Measurements from ENCODE around the gene TAF8. TPM values are rescaled to one million over a fixed set of nuclear protein-coding genes. Genes with fewer than 3 reads are reported as not detected.

The TAF8 gene
- polyA plus RNA-seq, 1 of the 3 experiments (the other 2 are of a cell fraction), result 27.8 TPM

DNA sequence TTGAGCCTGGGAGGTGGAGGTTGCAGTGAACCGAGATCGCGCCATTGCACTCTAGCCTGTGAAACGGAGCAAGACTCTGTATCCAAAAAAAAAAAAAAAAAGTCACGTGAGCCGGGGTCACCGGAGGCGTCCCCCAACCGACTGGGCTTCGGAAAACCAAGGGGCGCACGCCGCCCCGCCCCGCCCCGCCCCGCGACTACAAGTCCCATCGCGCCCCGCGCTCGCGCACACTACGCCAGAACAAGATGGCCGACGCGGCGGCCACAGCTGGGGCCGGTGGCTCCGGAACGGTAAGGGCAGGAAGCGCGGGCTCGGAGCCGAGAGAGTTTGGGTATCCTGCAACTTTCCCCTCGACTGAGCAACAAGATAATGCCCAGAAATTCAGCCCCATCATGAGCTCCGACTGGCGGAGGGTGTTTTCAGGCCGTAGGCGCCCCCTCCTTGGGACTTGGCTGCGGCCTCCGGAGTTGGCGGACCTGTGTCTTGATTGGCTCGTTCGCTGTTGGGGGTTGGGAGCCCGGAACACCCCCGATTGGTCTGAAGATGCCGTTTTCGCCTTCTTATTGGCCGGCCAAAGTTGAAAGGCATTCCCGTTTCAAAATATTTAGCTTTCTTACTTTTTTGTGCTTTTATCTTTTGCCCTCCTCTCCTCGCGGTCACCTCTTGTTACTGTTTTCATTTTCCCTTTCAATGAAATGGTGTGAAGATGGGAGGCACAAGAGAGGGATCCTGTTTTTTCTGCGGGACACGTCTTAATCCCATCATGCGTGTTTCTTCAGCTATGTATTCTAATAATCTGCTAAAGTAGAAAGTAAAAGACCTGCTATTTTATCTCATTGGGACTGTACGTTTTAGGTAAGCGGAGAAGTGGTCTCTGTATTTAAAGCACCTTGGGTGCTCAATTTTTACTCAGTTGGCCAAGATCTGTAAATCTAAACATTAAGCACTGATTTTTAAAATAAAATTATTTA, at the start of gene TAF8 (continued):
- TF ChIP-seq, protein P1, sequence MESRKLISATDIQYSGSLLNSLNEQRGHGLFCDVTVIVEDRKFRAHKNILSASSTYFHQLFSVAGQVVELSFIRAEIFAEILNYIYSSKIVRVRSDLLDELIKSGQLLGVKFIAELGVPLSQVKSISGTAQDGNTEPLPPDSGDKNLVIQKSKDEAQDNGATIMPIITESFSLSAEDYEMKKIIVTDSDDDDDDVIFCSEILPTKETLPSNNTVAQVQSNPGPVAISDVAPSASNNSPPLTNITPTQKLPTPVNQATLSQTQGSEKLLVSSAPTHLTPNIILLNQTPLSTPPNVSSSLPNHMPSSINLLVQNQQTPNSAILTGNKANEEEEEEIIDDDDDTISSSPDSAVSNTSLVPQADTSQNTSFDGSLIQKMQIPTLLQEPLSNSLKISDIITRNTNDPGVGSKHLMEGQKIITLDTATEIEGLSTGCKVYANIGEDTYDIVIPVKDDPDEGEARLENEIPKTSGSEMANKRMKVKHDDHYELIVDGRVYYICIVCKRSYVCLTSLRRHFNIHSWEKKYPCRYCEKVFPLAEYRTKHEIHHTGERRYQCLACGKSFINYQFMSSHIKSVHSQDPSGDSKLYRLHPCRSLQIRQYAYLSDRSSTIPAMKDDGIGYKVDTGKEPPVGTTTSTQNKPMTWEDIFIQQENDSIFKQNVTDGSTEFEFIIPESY (IDR thresholded peaks at IDR 0.05; ENCODE audit: borderline replicate concordance, low read depth), result no peak
- TF ChIP-seq, protein P2, sequence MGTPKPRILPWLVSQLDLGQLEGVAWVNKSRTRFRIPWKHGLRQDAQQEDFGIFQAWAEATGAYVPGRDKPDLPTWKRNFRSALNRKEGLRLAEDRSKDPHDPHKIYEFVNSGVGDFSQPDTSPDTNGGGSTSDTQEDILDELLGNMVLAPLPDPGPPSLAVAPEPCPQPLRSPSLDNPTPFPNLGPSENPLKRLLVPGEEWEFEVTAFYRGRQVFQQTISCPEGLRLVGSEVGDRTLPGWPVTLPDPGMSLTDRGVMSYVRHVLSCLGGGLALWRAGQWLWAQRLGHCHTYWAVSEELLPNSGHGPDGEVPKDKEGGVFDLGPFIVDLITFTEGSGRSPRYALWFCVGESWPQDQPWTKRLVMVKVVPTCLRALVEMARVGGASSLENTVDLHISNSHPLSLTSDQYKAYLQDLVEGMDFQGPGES (IDR thresholded peaks at IDR 0.05; ENCODE audit: low read depth, low read length), result no peak
- TF ChIP-seq, protein P3, sequence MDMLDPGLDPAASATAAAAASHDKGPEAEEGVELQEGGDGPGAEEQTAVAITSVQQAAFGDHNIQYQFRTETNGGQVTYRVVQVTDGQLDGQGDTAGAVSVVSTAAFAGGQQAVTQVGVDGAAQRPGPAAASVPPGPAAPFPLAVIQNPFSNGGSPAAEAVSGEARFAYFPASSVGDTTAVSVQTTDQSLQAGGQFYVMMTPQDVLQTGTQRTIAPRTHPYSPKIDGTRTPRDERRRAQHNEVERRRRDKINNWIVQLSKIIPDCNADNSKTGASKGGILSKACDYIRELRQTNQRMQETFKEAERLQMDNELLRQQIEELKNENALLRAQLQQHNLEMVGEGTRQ (IDR thresholded peaks at IDR 0.05; ENCODE audit: borderline replicate concordance, low read depth, low read length), result peak; percentile 25; the same call in 1 of the 2 replicates
- TF ChIP-seq SMC3 (IDR thresholded peaks at IDR 0.05; ENCODE audit: low read depth, low read length) (no peak), TEAD4 (IDR thresholded peaks at IDR 0.05; ENCODE audit: borderline replicate concordance, insufficient read depth) (no peak), SIN3A (IDR thresholded peaks at IDR 0.05; ENCODE audit: borderline replicate concordance, low read depth, low read length) (peak; percentile 78; the same call in 1 of the 2 replicates), FOXJ3 (CRISPR knock-in tag; IDR thresholded peaks at IDR 0.05) (no peak)
- TF ChIP-seq, protein P4, sequence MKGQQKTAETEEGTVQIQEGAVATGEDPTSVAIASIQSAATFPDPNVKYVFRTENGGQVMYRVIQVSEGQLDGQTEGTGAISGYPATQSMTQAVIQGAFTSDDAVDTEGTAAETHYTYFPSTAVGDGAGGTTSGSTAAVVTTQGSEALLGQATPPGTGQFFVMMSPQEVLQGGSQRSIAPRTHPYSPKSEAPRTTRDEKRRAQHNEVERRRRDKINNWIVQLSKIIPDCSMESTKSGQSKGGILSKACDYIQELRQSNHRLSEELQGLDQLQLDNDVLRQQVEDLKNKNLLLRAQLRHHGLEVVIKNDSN (IDR thresholded peaks at IDR 0.05; ENCODE audit: borderline replicate concordance, low read depth), result peak; percentile 79

DNA sequence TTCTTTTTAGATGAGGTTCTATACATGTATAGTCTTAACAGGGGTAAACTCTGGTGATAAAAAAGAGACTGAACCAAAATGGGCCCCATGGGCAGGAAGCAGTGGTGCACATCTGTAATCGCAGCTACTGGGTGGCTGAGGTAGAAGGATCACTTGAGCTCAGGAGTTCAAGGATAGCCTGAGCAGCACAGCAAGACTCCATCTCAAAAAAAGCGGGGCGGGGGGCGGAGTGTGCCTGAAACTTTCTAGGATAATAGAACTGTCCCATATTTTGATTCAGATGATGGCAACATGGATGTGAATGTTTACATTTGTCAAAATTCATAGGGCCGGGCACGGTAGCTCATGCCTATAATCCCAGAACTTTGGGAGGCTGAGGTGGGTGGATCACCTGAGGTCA, 48.8 kb upstream of the TAF8 start:
- Histone ChIP-seq H4K20me1 (ENCODE audit: insufficient read depth) (no peaks in the 10 kb centered on the region), H3F3A (replicated peaks; ENCODE audit: insufficient read depth) (no peaks in the 10 kb centered on the region), H3K4me2 (no peak overlapping the region), H3K9ac (no peak overlapping the region), H3K79me2 (ENCODE audit: insufficient read depth) (no peaks in the 10 kb centered on the region), H3K27ac (ENCODE audit: low read depth in 2 of 2, low read length in 1 of 2) (no peak overlapping the region), H3K9me3 (no peaks in the 10 kb centered on the region), H2AFZ (ENCODE audit: low read depth) (no peak overlapping the region), H3K4me3 (ENCODE audit: low read depth in 2 of 2, low read length in 1 of 2) (no peak overlapping the region), H3K36me3 (replicated peaks in 1 of 2; ENCODE audit: control insufficient read depth in 1 of 2, insufficient read depth in 2 of 2, low read length in 1 of 2) (no peaks in the 10 kb centered on the region), H3K9me2 (no peaks in the 10 kb centered on the region), H3K27me3 (ENCODE audit: insufficient read depth) (no peaks in the 10 kb centered on the region), H3K4me1 (ENCODE audit: control insufficient read depth in 1 of 2, insufficient read depth in 2 of 2, low read depth in 1 of 2, low read length in 1 of 2) (no peaks in the 10 kb centered on the region)
- no peak for DNase-seq
- 96% methylated on average over 6 of the region's 6 CpGs for WGBS (ENCODE audit: low lambda C conversion rate)
- ChIA-PET POLR2A (no interaction called here), CTCF (interaction anchor here (1.0 kb wide), 1 partner anchor 201 kb away, joined by 3 read pairs; no protein-coding TSS in a partner anchor)
- TF ChIP-seq, protein P5, sequence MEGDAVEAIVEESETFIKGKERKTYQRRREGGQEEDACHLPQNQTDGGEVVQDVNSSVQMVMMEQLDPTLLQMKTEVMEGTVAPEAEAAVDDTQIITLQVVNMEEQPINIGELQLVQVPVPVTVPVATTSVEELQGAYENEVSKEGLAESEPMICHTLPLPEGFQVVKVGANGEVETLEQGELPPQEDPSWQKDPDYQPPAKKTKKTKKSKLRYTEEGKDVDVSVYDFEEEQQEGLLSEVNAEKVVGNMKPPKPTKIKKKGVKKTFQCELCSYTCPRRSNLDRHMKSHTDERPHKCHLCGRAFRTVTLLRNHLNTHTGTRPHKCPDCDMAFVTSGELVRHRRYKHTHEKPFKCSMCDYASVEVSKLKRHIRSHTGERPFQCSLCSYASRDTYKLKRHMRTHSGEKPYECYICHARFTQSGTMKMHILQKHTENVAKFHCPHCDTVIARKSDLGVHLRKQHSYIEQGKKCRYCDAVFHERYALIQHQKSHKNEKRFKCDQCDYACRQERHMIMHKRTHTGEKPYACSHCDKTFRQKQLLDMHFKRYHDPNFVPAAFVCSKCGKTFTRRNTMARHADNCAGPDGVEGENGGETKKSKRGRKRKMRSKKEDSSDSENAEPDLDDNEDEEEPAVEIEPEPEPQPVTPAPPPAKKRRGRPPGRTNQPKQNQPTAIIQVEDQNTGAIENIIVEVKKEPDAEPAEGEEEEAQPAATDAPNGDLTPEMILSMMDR (IDR thresholded peaks at IDR 0.05), result no peak
- TF ChIP-seq, protein P6, sequence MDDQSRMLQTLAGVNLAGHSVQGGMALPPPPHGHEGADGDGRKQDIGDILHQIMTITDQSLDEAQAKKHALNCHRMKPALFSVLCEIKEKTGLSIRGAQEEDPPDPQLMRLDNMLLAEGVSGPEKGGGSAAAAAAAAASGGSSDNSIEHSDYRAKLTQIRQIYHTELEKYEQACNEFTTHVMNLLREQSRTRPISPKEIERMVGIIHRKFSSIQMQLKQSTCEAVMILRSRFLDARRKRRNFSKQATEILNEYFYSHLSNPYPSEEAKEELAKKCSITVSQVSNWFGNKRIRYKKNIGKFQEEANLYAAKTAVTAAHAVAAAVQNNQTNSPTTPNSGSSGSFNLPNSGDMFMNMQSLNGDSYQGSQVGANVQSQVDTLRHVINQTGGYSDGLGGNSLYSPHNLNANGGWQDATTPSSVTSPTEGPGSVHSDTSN (IDR thresholded peaks at IDR 0.05), result no peak
- TF ChIP-seq EP300 (IDR thresholded peaks at IDR 0.05; ENCODE audit: borderline replicate concordance in 1 of 2, low read depth in 1 of 2, low read length in 1 of 2) (no peak), SIN3A (IDR thresholded peaks at IDR 0.05; ENCODE audit: borderline replicate concordance, low read depth, low read length) (no peak)
- TF ChIP-seq, protein P7, sequence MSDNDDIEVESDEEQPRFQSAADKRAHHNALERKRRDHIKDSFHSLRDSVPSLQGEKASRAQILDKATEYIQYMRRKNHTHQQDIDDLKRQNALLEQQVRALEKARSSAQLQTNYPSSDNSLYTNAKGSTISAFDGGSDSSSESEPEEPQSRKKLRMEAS (IDR thresholded peaks at IDR 0.05; ENCODE audit: low read depth), result no peak
- TF ChIP-seq, protein P3 (IDR thresholded peaks at IDR 0.05; ENCODE audit: borderline replicate concordance, low read depth, low read length), result no peak
- TF ChIP-seq, protein P8, sequence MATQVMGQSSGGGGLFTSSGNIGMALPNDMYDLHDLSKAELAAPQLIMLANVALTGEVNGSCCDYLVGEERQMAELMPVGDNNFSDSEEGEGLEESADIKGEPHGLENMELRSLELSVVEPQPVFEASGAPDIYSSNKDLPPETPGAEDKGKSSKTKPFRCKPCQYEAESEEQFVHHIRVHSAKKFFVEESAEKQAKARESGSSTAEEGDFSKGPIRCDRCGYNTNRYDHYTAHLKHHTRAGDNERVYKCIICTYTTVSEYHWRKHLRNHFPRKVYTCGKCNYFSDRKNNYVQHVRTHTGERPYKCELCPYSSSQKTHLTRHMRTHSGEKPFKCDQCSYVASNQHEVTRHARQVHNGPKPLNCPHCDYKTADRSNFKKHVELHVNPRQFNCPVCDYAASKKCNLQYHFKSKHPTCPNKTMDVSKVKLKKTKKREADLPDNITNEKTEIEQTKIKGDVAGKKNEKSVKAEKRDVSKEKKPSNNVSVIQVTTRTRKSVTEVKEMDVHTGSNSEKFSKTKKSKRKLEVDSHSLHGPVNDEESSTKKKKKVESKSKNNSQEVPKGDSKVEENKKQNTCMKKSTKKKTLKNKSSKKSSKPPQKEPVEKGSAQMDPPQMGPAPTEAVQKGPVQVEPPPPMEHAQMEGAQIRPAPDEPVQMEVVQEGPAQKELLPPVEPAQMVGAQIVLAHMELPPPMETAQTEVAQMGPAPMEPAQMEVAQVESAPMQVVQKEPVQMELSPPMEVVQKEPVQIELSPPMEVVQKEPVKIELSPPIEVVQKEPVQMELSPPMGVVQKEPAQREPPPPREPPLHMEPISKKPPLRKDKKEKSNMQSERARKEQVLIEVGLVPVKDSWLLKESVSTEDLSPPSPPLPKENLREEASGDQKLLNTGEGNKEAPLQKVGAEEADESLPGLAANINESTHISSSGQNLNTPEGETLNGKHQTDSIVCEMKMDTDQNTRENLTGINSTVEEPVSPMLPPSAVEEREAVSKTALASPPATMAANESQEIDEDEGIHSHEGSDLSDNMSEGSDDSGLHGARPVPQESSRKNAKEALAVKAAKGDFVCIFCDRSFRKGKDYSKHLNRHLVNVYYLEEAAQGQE (IDR thresholded peaks at IDR 0.05; ENCODE audit: low read depth, low read length), result no peak

All from SK-N-SH (cell line).